GM19467 (cell line): ENCODE data around the gene GPC2.
"Not testable (repeated sequence)": the region's sequence is repeated elsewhere in the genome, so short reads cannot be mapped to it uniquely, and the experiment has no call there.

Experiments
- ATAC-seq: cut with Tn5 transposase; IDR thresholded peaks from one replicate; pipeline ENCODE4 v1.9.1; 2021; ENCODE audit warnings: mild to moderate bottlenecking, moderate library complexity; ENCODE audit not compliant: unreplicated experiment

Gene GPC2, protein sequence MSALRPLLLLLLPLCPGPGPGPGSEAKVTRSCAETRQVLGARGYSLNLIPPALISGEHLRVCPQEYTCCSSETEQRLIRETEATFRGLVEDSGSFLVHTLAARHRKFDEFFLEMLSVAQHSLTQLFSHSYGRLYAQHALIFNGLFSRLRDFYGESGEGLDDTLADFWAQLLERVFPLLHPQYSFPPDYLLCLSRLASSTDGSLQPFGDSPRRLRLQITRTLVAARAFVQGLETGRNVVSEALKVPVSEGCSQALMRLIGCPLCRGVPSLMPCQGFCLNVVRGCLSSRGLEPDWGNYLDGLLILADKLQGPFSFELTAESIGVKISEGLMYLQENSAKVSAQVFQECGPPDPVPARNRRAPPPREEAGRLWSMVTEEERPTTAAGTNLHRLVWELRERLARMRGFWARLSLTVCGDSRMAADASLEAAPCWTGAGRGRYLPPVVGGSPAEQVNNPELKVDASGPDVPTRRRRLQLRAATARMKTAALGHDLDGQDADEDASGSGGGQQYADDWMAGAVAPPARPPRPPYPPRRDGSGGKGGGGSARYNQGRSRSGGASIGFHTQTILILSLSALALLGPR

DNA sequence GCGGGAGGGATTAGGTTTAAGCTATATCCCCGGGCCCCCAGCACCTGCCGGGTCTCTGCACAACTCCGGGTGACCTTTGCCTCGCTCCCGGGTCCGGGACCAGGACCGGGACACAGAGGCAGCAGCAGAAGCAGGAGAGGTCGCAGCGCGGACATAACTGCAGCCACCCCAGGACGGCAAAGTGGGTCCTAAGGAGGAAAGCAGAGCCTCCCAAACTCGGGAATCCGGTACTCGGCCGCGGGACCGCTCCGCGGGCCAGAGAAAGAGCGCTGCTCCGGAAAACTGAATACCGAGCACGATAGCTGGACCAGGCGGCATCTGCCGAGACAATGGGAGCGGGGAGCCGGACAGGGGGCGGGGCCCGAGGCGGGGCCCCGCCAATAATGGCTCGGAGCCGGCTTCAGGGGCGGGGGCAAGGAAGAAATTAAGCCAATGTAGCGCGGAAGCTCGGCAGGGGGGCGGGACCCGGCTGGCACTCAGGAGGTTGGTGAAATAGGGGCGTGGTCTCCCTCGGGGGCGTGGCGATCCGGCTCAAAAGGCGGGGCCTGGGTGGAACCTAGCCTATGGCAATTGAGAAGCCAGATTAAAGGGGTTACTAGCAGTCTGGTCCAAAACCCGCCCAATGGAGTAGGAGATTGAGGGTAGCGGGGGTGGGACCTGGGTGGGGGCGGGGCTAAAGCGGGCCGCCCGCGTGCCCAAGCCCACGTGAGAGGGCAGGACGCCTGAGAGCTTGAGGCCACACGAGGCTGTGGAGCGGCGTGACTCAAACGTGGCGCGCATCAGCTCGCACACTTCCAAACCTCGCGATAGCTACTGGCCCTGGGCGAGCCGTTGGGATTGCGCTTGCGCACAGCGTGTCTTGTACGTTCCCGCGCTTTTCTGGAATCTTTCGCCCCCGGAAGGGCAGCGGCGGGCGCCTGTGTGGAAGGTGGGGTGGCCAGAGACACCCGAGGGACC lies at the start of gene GPC2, which contains the start of gene STAG3:
Gene GPC2 (minus strand): TSS at position 337 of the 957 bp plus-strand sequence. CDS start 182 bp downstream, at position 155.
Gene STAG3 (plus strand): TSS at position 874 of the 957 bp plus-strand sequence. CDS start 2,639 bp downstream, outside the sequence.
- peak; percentile 84 for ATAC-seq

DNA sequence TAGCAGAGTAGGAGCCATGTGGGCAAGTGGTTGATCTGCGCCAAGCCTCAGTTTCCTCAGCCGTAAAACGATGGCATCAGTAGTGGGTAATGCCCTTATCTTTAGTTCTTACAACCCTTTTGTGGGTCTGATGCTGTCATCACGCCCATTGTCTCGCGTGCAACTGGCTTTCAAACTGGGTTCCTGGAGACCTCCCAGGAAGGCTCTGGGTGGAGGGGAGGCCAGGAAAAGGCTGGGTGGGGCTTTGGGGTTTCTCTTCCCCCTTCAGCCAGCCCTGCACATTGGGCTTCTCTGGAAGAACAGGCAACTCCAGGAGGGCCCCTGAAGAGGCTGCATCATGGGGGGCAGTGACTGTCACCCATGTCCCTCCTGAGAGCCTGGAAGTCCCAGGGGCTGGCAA lies 47.7 kb upstream of the GPC2 start:
- ATAC-seq = not testable (repeated sequence)

DNA sequence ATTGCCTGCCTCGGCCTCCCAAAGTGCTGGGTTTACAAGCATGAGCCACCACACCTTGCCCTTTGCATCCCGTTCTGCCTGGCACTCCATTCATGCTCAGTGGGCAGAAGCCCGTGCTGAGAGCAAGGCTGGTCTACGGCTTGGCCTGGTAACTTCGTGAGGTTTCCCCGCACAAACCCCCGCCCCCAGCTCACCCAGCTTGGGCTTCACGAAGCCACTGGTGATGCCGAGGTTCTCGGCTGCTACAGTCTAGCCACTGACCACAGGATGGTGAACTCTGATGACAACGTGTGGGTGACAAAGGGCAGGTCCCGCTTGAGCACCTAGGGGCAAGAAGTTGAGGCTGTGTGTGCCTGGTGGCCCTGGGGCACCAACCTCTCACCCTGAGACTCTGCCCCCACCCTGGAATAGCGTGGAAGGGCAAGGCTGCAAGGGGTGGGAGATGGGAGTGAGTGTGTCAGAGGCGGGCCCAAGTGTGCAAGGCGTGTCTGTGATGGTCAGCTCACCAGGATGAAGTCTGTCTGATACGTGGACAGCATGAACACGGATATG lies 46.3 kb upstream of the GPC2 start:
- ATAC-seq = not testable (repeated sequence)

DNA sequence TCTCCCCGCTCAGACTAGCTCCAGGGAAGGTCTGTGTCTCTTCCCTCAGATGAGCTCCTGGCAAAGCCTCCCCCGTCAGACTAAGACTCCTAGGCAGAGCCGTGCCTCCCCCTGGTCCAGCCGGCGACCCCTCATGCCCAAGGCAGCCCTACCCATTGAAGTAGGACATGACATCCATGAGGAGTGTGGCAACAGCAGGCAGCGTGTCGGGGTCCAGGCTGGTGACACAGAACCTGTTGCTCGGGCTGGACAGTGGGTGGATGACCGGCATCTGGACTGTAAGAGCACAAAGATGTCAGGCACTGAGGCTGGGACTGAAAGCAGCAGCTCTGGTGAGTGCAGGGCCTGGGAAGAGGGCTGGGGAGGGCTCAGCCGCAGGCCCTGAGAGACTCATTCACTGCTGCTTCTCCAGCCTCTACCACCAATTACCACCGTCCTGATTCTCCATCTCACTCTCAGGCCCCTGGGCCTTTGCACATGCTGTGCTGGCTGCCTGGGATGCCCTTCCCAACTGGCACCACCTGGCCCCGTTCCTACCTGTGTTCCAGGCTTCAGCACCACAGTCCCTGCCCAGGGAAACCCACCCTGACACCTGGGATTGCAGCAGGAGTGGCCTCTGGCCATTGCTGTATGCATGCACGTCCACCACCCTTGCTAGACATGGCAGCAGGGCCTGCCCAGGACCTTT lies 45.4 kb upstream of the GPC2 start:
- no peak for ATAC-seq

DNA sequence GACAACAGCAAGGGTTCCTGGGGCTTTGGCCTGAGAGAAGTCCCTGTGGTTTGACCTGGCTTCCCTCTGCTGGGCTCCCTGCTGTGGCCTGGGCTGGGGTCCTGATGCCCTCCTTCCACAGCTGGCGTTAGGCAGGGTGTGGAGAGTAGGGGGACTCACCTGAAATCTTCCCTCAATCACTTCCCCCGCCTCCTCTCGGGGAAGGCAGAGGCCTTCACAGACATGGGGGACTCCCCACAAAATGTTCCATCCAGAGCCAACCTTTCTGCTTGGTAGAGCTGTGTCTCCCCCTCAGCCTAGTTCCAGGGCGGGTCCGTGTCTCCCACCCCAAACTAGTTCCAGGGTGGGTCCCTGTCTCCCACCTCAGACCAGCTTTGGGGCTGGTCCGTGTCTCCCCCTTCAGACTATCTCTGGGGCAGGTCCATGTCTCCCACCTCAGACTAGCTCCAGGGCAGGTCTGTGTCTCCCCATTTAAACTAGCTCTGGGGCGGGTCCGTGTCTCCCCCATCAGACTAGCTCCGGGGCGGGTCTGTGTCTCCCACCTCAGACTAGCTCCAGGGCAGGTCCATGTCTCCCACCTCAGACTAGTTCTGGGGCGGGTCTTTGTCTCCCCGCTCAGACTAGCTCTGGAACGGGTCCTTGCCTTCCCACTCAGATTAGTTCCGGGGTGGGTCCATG lies 44.7 kb upstream of the GPC2 start:
- no peak for ATAC-seq

DNA sequence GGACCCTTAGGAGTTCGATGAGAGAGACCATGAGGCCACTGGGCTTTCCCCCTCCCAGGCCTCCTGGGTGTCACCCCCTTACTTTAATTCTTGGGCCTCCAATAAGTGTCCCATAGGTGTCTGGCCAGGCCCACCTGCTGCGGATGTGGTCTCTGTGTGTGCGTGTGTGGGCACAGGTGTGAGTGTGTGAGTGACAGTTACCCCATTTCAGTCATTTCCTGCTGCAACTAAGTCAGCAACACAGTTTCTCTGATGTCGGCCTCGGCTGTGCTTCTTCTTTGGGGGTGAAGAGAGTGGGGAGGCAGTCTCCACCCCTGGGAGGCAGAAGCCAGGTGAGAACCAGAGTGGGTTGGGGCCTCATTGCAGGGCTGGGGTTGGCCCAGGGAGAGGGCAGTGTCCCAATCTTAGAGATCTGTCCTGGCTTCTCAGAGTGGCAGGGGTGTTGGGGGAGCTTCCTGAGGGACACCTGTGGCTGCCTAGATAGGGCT lies 44.1 kb upstream of the GPC2 start:
- peak; percentile 53 for ATAC-seq

DNA sequence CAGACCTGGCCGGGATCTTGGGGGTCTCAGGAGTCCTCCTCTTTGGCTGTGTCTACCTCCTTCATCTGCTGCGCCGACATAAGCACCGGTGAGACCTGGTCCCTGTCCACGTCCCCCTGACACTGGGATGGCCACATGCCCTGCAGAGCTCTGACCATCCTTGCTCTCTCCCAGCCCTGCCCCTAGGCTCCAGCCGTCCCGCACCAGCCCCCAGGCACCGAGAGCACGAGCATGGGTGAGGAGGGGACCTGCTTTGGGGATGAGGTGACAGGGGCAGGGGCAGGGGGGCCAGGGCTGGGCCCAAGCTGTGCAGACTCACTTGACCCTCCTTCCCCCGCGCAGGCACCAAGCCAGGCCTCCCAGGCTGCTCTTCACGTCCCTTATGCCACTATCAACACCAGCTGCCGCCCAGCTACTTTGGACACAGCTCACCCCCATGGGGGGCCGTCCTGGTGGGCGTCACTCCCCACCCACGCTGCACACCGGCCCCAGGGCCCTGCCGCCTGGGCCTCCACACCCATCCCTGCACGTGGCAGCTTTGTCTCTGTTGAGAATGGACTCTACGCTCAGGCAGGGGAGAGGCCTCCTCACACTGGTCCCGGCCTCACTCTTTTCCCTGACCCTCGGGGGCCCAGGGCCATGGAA lies 43.5 kb upstream of the GPC2 start:
- peak; percentile 1 for ATAC-seq

DNA sequence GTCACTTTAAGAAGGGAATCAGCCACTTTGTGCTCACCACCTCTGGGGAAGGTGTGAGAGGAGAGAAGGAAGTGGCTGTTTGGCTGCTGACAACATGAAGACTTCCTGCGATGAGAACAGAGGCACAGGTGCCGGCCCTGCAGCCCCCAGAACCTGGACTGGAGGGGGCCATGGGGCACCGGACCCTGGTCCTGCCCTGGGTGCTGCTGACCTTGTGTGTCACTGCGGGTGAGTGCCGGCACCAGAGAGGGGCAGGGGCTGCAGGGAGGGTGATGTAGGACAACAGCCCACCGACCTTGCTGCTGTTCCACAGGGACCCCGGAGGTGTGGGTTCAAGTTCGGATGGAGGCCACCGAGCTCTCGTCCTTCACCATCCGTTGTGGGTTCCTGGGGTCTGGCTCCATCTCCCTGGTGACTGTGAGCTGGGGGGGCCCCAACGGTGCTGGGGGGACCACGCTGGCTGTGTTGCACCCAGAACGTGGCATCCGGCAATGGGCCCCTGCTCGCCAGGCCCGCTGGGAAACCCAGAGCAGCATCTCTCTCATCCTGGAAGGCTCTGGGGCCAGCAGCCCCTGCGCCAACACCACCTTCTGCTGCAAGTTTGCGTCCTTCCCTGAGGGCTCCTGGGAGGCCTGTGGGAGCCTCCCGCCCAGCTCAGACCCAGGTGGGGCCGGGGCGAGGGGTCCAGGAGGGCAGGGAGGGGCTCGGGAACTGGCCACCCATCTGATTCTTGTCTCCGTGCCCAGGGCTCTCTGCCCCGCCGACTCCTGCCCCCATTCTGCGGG lies 42.8 kb upstream of the GPC2 start, which contains the start of gene PVRIG:
Gene PVRIG (plus strand): TSS at position 149 of the 785 bp plus-strand sequence. CDS start 22 bp downstream, at position 171.
- not testable (repeated sequence) for ATAC-seq

DNA sequence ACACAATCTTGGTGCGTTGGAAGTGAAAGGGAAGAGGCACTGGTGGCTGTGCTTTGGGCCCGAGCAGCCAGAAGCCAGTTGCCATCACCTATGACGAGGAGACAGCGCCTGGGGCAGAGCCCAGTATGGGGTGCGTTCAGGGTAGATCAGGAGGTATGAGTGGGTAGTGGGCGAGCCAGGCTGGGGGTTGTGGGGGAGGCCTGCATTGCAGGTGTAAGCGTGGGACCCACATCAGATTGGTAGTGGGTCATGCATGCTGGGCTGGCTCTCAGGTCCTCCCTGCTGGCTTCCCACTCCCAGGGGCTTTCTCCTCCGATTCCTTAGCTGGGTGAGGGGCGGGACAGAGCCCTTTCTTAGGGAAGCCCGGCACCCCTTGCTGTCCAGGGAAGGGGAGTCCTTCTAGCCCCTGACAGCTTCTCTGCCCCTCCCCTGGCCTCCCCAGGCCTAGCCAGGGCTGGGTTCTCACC lies 42.1 kb upstream of the GPC2 start:
- ATAC-seq = no peak

DNA sequence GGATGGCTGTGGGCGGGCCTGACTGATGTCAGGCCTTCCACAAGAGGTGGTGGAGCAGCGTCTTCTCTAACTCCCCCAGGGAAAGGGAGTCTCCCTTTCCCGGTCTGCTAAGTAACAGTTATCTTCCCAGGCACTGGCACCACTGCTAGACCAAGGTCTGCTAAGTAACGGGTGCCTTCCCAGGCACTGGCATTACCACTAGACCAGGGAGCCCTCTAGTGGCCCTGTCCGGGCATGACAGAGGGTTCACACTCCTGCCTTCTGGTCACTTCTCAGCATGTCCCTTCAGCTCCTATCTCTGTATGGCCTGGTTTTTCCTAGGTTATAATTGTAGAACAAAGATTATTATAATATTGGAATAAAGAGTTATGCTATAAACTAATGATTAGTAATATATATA lies 40.8 kb upstream of the GPC2 start:
- peak; percentile 7 for ATAC-seq

DNA sequence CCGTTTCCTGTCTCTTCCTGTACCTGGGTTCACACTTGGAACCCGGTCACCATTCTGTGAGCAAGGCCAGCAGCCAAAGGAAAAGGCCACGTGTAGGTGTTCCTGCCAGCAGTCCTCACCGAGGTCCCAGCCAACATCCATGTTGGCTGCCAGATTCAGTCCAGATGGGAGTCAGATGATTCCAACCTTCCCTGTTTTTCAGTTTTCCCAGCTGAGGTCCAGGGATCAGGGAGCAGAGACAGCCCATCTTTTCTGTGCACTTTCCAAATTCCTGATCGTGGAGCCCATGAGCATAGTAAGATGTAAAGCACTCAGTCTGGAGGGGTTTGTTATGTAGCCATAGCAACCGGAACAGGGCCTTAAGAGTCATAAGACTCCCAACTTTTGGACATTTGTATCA lies 38.7 kb upstream of the GPC2 start:
- ATAC-seq = no peak

DNA sequence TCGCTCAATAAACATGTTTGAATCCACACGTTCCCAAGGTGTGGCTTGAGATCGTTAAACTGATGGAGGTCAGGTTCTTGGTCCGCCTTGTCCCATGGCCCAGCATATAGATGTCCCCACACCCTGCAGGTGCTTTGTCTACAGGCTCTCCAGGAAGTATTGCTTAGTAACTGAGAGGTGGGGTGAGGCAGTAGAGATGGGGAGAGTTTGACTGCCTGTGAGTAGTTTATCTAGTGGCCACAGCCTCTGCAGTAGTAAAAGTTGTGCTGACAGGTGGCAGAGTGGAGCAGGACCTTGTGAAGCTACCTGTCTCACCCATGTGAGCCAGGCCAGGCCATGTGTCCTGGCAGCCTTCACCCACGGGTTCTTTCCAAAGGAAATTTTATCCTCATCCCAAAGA lies 37.2 kb upstream of the GPC2 start:
- ATAC-seq = not testable (repeated sequence)

DNA sequence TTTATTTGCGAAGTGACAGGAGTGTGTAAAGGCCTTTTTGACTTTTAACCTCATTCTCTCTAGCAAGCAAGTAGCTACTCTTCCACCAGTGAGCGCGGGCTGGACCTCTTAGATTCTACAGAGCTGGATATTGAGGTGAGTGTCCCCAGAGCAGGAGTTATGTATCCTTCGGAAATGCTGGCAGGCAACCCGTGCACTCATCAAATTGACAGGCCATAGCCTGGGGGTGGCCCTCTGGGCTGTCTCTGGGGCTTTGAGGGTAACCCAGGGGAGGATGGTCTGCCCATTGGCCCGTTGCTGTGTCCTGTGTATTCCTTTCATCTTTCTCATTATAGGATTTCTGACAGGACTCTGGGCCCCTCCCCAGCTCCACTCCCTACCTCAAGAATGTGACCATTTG lies 36.5 kb upstream of the GPC2 start:
- no peak for ATAC-seq

DNA sequence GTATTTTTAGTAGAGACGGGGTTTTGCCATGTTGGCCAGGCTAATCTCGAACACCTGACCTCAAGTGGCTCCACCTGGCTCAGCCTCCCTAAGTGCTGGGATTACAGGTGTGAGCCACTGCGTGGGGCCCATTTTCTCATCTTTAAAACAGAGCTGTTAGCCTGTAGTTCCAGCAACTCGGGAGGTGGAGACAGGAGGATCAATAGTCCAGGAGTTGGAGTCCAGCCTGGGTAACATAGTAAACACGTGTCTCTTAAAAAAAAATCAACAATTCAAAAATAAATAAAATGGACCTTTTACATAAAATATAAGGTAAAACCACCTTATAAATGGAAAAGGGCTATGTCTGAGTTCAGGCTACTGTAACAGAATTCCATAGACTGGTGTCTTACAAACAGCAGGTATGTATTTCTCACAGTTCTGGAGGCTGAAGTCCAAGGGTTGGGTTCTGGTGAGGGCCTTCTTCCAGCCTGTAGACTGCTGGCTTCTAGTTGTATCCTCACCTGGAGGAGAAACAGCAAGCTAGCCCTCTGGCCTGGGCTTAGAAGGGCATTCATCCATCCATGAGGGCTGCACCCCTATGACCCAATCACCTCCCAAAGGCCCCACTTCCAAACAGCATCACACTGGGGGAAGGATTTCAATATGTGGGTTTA lies 35.6 kb upstream of the GPC2 start:
- ATAC-seq = no peak

DNA sequence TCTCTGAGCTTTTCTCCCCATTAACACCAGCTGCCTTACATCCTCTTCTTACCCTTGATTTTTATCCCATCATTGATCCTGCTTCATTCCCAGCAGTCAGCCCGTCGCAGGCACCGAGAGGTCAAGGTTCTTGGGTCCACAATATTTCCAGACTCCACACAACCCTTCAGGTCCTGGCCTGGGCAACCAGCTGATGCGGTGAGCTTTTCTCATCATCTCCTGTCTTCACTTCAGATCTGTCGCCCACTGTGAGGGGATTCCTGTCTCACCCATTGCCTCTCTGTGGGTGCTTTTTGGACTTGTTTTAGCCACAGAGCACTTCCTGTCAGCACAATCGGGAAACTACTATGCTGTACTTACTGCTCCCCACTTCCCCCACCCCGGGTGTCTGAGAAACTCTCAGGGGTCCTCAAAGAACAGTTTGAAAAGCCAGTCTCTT lies 34.2 kb upstream of the GPC2 start:
- no peak for ATAC-seq

DNA sequence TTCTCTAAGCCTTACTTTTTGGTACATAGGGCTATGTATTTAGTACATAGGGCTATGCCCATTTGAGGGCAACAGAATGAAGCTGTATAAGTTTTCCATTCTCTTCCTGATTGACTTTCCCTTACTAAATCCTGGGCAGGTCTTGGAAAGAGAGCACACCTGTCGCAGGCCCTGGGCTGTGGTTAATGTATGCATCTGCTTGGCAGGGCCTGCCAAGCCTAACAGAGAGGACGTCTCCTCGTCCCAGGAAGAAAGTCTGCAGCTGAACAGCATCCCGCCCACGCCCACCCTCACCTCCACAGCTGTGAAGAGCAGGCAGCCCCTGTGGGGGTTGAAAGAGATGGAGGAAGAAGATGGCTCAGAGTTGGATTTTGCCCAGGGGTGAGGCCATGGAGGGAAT lies 33.6 kb upstream of the GPC2 start:
- ATAC-seq = no peak

DNA sequence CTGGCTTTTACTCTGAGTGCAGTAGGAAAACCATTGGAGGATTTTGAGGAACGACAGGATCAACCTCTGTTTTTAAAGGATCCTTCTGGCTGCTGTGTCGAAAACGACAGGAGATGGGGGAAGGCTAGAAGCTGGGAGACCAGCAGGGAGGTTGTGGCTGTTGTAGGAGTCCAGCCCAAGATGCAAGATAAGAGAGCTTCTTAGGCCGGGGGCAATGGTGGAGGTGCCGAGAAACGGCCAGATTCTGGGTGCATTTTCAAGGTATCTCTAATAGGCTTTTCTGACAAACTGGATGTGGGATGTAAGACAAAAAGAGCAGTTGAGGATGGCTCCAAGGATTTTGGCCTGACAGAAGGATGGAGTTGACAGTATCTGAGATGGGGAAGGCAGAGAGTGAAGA lies 32.3 kb upstream of the GPC2 start:
- ATAC-seq = no peak
